Panc1 (cell line): ENCODE results near the gene PCLO. TPM values are rescaled to one million over a fixed set of nuclear protein-coding genes. Genes with fewer than 3 reads are reported as not detected.

Experiments
- ATAC-seq: fragments of 200-7000 bp; cut with Tn5 transposase; 2 replicates; pipeline ENCODE4 v1.9.1; 2020; ENCODE audit warnings: mild to moderate bottlenecking, moderate library complexity
- BruUV-seq: library from RNA; stranded (reverse); fragments of 400-500 nt; replicated peaks from 2 replicates; lab custom pipeline; 2021; lab: Mats Ljungman, UMichigan
- CTCF ChIA-PET: fragments of 300-600 bp; sonication (Branson Sonifier 250); formaldehyde crosslinking; loops from one replicate; lab custom pipeline; 2022; ENCODE audit warnings: antibody characterized with exemption; lab: Charles Lee
- POLR2A ChIA-PET: fragments of 300-600 bp; sonication (Branson Sonifier 250); formaldehyde crosslinking; loops from one replicate; lab custom pipeline; 2022; ENCODE audit warnings: antibody characterized with exemption; lab: Charles Lee
- DNase-seq: peaks from one replicate; pipeline ENCODE4 v3.0.0-alpha.2; 2010; ENCODE audit warnings: low read depth, low spot score
- H3K27ac ChIP-seq: 2 replicates; pipeline ENCODE4 v1.5.1; 2011; ENCODE audit warnings: mild to moderate bottlenecking, low read length, inconsistent platforms
- H3K27me3 ChIP-seq: fragments of 200-500 bp; sonication (Bioruptor generic); 2 replicates; pipeline ENCODE4 v1.6.0; 2014; ENCODE audit warnings: low read length, inconsistent platforms; ENCODE audit not compliant: control insufficient read depth, insufficient read depth
- H3K36me3 ChIP-seq: fragments of 200-500 bp; sonication (Bioruptor generic); 2 replicates; pipeline ENCODE4 v1.5.1; 2014; ENCODE audit warnings: inconsistent platforms, mild to moderate bottlenecking, low read length, moderate library complexity; ENCODE audit not compliant: control insufficient read depth, insufficient read depth
- H3K4me1 ChIP-seq: 2 replicates; pipeline ENCODE4 v1.5.1; 2011; ENCODE audit warnings: inconsistent platforms, mild to moderate bottlenecking, low read length, moderate library complexity; ENCODE audit not compliant: control insufficient read depth, insufficient read depth
- H3K4me3 ChIP-seq, 2 experiments: 2 replicates each; pipeline ENCODE4 v1.5.1; 2011 to 2012; ENCODE audit warnings: low read depth in 2 of 2, low read length in 2 of 2, mild to moderate bottlenecking in 2 of 2, inconsistent platforms in 1 of 2, moderate library complexity in 1 of 2
- H3K9me3 ChIP-seq: fragments of 200-500 bp; sonication (Bioruptor generic); 2 replicates; pipeline ENCODE4 v1.5.1; 2014; ENCODE audit warnings: low read depth, mild to moderate bottlenecking, inconsistent platforms, low read length, moderate library complexity; ENCODE audit not compliant: control insufficient read depth, insufficient read depth
- POLR2AphosphoS5 ChIP-seq: IDR thresholded peaks from 2 replicates; pipeline ENCODE4 v1.6.1; 2012; ENCODE audit warnings: mild to moderate bottlenecking, low read depth, low read length, moderate library complexity
- SIN3A ChIP-seq: IDR thresholded peaks from 2 replicates; pipeline ENCODE4 v1.6.1; 2012; ENCODE audit warnings: low read depth, mild to moderate bottlenecking, low read length, moderate library complexity, borderline replicate concordance; ENCODE audit not compliant: insufficient read depth
- TCF7L2 ChIP-seq: IDR thresholded peaks from 2 replicates; pipeline ENCODE4 v1.6.1; 2011; ENCODE audit warnings: mild to moderate bottlenecking, low read depth, low read length, inconsistent platforms
- in situ Hi-C: cut with HindIII; loops from 2 replicates; pipeline ENCODE4 v1.10.0; 2016; ENCODE audit warnings: low sequenced_read_pairs, low pct_unique_long_range_greater_than_20kb
- intact Hi-C: fragments of 100-400 bp; cut with micrococcal nuclease; formaldehyde crosslinking; loops from one replicate; pipeline ENCODE4 v1.10.0; 2022; ENCODE audit not compliant: unreplicated experiment
- total RNA-seq: library from RNA; stranded (reverse); gene quantifications from one replicate; pipeline ENCODE4 v1.2.1, GENCODE V29; 2021; ENCODE audit not compliant: unreplicated experiment
- TF ChIP-seq, protein P1 (sequence below), 2 experiments: IDR thresholded peaks; 2 replicates each; pipeline ENCODE4 v1.6.1; 2011 to 2012; ENCODE audit warnings: low read depth in 2 of 2, control low read depth in 1 of 2, low read length in 1 of 2, mild to moderate bottlenecking in 1 of 2, moderate library complexity in 1 of 2; ENCODE audit not compliant: insufficient read depth in 1 of 2
- TF ChIP-seq, protein P2 (sequence below): fragments of 450-650 bp; IDR thresholded peaks from 2 replicates; pipeline ENCODE4 v1.5.1; 2017; ENCODE audit warnings: mild to moderate bottlenecking

The PCLO gene
- total RNA-seq, 1 experiment from 2014 or later, result 1.1 TPM

DNA sequence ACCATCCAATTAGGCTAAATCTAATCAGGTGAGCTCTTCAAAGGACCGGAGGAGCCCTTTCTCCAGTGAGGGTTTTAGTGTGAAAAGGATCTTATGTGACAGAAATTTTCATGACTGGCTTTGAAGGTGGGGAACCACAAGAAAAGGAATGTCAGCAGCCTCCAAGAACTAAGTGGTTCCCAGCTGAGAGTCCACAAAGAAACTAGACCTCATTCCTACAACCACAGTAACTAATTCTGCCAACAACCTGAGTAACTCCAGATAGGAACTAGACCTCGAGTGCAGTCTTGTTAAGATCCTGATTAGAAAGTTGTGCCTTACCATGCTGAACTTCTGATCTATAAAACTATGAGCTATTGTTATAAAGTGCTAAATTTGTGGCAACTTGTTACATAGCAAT lies 51.3 kb downstream of the PCLO start:
- ChIA-PET POLR2A (no interaction called here), CTCF (no interaction called here)
- Histone ChIP-seq H3K36me3 (no peaks in the 10 kb centered on the region), H3K4me1 (no peaks in the 10 kb centered on the region), H3K9me3 (no peaks in the 10 kb centered on the region), H3K4me3 (no peak overlapping the region), H3K27me3 (no peaks in the 10 kb centered on the region; the same call in 1 of the 2 replicates), H3K27ac (no peak overlapping the region)
- intact Hi-C loops (no loop called here), in situ Hi-C loops (no loop called here)
- BruUV-seq, result no TSS peak
- ATAC-seq (no peak), DNase-seq (no peak)
- TF ChIP-seq, protein P1, sequence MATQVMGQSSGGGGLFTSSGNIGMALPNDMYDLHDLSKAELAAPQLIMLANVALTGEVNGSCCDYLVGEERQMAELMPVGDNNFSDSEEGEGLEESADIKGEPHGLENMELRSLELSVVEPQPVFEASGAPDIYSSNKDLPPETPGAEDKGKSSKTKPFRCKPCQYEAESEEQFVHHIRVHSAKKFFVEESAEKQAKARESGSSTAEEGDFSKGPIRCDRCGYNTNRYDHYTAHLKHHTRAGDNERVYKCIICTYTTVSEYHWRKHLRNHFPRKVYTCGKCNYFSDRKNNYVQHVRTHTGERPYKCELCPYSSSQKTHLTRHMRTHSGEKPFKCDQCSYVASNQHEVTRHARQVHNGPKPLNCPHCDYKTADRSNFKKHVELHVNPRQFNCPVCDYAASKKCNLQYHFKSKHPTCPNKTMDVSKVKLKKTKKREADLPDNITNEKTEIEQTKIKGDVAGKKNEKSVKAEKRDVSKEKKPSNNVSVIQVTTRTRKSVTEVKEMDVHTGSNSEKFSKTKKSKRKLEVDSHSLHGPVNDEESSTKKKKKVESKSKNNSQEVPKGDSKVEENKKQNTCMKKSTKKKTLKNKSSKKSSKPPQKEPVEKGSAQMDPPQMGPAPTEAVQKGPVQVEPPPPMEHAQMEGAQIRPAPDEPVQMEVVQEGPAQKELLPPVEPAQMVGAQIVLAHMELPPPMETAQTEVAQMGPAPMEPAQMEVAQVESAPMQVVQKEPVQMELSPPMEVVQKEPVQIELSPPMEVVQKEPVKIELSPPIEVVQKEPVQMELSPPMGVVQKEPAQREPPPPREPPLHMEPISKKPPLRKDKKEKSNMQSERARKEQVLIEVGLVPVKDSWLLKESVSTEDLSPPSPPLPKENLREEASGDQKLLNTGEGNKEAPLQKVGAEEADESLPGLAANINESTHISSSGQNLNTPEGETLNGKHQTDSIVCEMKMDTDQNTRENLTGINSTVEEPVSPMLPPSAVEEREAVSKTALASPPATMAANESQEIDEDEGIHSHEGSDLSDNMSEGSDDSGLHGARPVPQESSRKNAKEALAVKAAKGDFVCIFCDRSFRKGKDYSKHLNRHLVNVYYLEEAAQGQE (IDR thresholded peaks at IDR 0.05; ENCODE audit: insufficient read depth in 1 of 2, low read depth in 2 of 2, low read length in 1 of 2), result no peak
- TF ChIP-seq, protein P2, sequence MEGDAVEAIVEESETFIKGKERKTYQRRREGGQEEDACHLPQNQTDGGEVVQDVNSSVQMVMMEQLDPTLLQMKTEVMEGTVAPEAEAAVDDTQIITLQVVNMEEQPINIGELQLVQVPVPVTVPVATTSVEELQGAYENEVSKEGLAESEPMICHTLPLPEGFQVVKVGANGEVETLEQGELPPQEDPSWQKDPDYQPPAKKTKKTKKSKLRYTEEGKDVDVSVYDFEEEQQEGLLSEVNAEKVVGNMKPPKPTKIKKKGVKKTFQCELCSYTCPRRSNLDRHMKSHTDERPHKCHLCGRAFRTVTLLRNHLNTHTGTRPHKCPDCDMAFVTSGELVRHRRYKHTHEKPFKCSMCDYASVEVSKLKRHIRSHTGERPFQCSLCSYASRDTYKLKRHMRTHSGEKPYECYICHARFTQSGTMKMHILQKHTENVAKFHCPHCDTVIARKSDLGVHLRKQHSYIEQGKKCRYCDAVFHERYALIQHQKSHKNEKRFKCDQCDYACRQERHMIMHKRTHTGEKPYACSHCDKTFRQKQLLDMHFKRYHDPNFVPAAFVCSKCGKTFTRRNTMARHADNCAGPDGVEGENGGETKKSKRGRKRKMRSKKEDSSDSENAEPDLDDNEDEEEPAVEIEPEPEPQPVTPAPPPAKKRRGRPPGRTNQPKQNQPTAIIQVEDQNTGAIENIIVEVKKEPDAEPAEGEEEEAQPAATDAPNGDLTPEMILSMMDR, result no peak
- TF ChIP-seq POLR2AphosphoS5, result no peak
- TF ChIP-seq SIN3A, result no peak
- no peak for TF ChIP-seq TCF7L2

- Histone ChIP-seq H3K36me3 (no peaks in the 10 kb centered on the region), H3K27ac (no peak overlapping the region), H3K9me3 (no peaks in the 10 kb centered on the region), H3K27me3 (no peaks in the 10 kb centered on the region; the same call in 1 of the 2 replicates), H3K4me3 (no peak overlapping the region), H3K4me1 (no peaks in the 10 kb centered on the region)
- ChIA-PET CTCF (no interaction called here), POLR2A (no interaction called here)
- in situ Hi-C loops (no loop called here), intact Hi-C loops (no loop called here)
- DNase-seq (no peak), ATAC-seq (no peak)
- TF ChIP-seq SIN3A, result no peak
- TF ChIP-seq TCF7L2, result no peak
- BruUV-seq, result no TSS peak
Measured at GRCh38 chr7:83109352-83109751, 53.3 kb downstream of the PCLO start.

DNA sequence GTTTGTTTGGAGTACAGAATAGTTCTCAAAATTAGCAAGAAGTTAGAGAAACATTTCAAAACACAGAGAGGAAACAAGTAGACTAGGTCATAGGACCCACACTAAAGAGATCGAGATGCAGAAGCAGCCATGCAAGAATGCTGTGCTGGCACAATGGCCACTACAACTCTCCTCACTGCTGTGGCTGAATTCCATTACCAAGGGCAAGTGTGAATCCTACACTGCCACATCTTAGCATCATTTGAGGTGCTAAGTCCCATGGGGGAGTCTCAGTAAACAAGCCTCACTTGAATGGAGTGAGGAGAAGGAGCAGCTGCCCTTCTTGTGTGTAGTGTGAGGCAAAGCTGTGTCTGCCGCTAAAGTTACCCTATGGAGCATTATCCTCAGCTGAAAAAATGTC lies 56.7 kb downstream of the PCLO start:
- CTCF ChIA-PET, result no interaction called here
- BruUV-seq, result no TSS peak
- ATAC-seq, result no peak

More for the DNA sequence above, 56.7 kb downstream of the PCLO start:
- H3K4me1 ChIP-seq, result no peaks in the 10 kb centered on the region
- no peaks in the 10 kb centered on the region for H3K9me3 ChIP-seq
- in situ Hi-C loops (no loop called here), intact Hi-C loops (no loop called here)
- H3K27ac ChIP-seq, result no peak overlapping the region
- no peak for TF ChIP-seq SIN3A
- TF ChIP-seq TCF7L2, result no peak
- no peak for TF ChIP-seq POLR2AphosphoS5
- TF ChIP-seq, protein P2, result no peak
- TF ChIP-seq, protein P1 (IDR thresholded peaks at IDR 0.05; ENCODE audit: insufficient read depth in 1 of 2, low read depth in 2 of 2, low read length in 1 of 2), result no peak
- H3K4me3 ChIP-seq, result no peak overlapping the region
- no peaks in the 10 kb centered on the region; the same call in 1 of the 2 replicates for H3K27me3 ChIP-seq
- no peaks in the 10 kb centered on the region for H3K36me3 ChIP-seq
- no peak for DNase-seq
- POLR2A ChIA-PET, result no interaction called here
